ENCODE results near the gene GRAMD4.

The GRAMD4 gene

DNA sequence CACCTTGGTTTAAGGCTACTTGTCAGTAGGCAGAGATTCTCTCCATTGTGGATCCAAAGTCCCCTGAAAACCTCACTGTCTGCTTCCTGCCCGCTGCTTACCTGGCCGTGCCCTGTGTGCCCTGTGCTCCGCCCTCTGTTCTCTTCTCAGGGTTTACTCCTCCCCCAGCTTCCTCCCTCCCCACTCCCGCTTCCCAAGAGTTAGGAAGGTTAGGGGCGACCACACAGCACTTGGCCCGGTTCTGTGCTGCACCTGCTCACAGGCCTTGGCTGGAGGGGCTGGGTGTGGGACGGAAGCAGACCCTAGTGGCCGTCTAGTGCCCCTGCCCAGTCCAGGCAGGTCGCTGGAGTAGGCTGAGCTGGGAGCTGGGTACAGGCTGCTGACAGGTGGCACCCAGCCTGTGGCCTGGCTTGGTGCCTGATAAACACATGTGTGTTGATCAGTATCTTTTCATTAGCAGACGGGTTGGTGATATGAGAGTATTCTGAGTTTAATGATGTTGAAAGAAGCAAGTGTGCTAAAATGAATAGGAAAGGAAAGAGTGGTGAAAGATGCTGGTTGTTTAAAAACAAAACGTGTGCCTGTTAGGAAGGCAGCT, 40.5 kb downstream of the GRAMD4 start:
- peak overlapping the region in 17 of 21 experiments; percentile 4 to 78 (median 66) for H3K27ac ChIP-seq
- H3K4me3 ChIP-seq, result no peak overlapping the region

DNA sequence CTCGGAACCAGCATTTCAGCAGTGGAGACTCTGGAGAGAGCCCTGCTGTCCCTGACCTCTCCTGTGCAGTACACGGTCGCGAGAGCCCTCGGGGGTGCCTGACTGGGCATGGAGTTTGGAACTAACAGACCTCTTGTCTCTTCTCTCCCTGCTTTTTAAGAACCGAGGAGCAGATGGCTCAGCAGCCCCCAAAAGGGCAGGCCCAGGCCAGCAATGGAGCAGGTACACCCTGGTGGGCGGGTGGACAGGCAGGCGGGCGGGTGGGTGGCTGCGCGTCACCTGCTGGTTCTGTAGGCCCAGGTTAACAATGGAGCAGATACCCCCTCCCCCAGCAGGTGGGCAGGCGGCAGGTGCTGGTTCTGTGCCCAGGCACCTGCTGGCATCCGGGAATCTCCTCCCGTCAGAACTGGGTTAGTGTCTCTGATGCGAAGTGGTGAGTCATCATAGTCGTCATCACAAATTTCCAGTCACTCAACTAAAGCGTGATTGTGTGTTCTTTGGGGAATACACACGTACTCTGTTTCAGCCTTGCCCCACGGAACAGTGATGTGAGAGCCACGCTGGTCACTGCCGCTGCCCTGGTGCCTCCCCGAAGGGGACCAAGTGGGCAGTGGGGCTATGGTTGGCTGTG, 41.1 kb downstream of the GRAMD4 start:
- Histone ChIP-seq H3K4me3 (no peak overlapping the region), H3K27ac (peak overlapping the region in 17 of 21 experiments; percentile 4 to 78 (median 66))

DNA sequence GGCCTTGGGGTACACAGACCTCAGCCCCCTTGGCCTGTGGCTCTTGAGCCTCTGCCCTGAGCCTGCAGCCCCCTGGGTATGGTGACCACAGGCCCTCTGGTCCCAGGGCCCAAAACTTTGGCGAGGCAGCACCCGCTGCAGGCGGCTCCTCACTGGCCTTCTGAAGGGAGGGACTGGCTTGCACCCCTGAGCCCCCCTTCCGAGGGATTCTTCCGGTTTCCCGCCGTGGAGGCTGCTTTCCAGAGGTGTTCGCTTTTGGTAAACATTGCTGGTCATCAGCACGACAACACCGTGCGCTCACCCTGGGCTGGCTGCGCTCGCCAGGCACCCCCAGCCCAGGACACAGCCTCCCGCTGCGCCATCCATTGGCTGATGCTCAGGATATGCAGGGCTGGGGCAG, 42.0 kb downstream of the GRAMD4 start:
- H3K27ac ChIP-seq, result peak overlapping the region in 10 of 21 experiments; percentile 11 to 77 (median 66)
- H3K4me3 ChIP-seq, result no peak overlapping the region

DNA sequence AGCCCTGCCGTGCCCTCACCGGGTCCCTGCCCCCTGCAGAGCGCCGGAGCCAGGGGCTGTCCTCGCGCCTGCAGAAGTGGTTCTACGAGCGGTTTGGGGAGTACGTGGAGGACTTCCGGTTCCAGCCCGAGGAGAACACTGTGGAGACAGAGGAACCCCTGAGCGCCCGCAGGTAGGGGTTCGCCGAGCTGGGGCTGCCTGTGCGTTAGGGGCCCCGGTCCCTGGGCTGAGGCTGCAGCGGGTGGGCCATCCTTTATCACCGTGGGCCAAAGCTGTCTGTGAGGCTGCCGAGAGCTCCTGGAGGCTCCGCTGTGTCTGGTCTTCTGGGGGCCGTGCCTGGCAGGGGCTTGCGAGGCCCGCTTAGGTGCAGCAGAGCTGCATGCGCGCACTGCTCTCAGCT, 42.8 kb downstream of the GRAMD4 start:
- H3K27ac ChIP-seq, result no peak overlapping the region
- no peak overlapping the region for H3K4me3 ChIP-seq

DNA sequence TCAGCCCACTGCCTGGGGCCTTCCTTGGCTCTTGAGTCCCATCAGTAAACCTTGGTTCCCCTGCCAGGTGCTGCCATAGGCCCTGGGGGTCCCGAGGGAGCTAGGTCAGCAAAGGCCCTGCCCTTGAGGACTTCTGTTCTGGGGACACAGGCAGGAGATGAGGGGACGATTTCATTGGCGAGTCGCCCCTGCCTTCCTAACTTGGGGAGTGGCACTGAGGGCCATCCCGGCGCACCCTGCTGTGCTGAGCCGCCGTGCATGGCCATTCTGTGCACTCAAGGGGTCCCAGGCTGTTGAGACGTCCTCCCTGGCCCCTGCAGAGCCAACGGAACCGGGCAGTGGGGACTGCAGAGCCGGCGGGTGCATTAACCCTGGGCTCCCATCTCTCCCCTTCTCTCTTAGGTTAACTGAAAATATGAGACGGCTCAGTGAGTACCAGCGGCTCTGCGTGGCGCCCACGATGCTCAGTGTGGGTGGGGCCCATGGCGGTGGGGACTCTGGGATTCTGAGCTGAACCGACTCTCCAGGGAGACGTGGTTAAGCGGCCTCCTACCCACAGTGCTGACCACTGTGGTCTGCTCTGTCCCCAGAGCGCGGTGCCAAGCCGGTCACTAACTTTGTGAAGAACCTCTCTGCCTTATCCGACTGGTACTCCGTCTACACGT, 43.4 kb downstream of the GRAMD4 start:
- Histone ChIP-seq H3K4me3 (no peak overlapping the region), H3K27ac (no peak overlapping the region)

DNA sequence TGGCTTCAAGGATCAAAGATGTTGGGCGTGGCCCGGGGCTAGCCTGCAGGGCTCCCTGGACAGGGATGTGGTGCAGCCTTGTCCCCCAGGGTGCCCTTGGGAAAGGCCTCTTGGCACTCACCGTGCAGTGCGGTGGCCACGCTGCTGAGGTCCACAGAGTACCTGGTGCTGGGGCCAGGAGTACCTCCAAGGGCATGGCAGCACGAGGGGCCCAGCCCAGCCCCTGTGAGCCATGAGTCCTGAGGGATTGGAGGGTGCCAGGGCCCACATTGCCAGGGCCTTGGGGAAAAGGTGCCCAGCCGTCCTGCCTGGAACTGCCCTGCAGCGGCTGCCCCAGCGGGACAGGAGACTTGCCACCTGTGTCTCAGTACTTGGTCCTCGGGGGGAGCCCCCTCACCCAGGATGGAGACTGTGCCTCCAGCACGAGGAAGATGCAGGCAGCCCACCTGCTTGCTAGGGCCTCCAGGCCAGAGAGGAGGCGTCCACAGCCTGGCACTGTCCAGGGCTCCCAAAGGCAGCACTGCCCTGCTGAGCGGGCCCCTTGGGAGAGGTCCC, 44.2 kb downstream of the GRAMD4 start:
- H3K27ac ChIP-seq, result no peak overlapping the region
- no peak overlapping the region for H3K4me3 ChIP-seq

DNA sequence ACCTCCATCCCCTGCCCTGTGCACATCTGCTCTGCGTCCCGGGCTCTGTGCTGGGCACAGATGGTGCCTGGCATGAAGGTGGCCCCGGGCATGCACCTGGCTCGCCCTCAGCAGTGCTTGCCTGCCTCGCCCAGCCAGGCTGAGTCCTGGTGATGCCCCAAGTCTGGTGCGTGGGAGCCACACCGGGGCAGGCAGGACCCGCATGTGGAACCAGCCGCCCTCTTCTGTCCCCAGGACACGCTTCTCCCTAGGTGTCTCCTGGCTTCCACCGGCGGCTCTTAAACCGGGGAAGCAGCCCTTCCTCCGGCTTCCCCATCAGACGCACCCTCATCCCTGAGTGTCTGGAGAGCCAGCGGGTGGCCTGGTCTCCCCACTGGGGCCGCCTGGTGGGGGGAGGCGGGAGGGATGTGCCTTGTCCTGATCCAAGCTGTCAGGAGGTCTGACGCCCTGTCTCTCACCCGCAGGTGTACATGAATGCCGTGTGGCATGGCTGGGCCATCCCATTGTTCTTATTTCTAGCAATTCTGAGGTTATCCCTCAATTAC, 45.0 kb downstream of the GRAMD4 start:
- Histone ChIP-seq H3K27ac (no peak overlapping the region), H3K4me3 (no peak overlapping the region)

DNA sequence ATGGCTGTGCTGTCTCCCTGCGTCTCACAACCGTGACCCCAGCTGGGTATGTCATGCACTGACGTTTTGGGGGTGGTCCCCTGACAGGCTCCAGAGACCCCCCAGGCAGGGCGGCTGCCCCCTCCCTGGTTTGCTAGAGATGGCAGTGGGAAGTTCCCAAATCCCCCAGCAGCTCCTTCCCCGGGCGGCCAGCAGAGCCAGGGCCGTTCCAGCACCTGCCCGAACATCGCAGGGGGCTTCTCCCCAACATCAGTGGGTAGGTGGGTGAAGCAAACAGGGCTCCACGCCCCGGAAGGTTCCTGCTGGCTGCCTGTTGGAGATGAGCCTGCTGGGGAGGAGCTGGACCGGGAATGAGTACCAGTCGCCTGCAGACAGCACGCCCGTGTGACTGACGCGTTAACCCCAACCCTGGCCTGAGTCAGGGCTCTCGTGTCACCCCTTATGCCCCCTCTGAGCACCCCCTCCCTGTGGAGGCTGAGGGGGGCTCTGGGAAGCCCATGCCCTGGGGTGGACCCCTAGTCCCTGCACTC, 45.6 kb downstream of the GRAMD4 start:
- H3K4me3 ChIP-seq, result no peak overlapping the region
- no peak overlapping the region for H3K27ac ChIP-seq

DNA sequence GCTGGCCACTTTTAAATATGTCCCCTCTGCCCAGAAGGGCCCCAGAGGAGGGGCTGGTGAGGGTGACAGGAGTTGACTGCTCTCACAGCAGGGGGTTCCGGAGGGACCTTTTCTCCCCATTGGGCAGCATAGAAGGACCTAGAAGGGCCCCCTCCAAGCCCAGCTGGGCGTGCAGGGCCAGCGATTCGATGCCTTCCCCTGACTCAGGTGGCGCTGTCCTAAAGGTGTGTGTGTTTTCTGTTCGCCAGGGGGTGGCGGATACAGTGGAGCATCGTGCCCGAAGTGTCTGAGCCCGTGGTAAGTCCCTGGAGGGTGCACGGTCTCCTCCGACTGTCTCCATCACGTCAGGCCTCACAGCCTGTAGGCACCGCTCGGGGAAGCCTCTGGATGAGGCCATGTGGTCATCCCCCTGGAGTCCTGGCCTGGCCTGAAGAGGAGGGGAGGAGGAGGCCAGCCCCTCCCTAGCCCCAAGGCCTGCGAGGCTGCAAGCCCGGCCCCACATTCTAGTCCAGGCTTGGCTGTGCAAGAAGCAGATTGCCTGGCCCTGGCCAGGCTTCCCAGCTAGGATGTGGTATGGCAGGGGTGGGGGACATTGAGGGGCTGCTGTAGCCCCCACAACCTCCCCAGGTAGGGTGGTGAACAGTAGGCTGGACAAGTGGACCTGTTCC, 46.5 kb downstream of the GRAMD4 start:
- no peak overlapping the region for H3K4me3 ChIP-seq
- no peak overlapping the region for H3K27ac ChIP-seq

DNA sequence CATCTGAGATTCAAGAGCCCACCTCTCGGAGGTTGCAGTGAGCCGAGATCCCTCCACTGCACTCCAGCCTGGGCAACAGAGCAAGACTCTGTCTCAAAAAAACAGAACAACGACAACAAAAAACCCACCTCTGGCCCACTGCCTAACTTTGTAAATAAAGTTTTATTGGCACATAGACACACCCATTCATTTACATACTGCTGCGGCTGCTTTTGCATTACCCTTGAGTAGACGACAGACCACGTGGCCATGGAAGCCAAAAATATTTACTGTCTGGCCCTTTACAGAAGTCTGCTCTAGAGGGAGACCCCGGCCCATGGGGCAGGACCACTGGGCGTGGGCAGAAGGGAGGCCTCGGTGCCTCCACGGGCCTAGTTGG, 47.0 kb downstream of the GRAMD4 start:
- Histone ChIP-seq H3K4me3 (no peak overlapping the region), H3K27ac (no peak overlapping the region)

DNA sequence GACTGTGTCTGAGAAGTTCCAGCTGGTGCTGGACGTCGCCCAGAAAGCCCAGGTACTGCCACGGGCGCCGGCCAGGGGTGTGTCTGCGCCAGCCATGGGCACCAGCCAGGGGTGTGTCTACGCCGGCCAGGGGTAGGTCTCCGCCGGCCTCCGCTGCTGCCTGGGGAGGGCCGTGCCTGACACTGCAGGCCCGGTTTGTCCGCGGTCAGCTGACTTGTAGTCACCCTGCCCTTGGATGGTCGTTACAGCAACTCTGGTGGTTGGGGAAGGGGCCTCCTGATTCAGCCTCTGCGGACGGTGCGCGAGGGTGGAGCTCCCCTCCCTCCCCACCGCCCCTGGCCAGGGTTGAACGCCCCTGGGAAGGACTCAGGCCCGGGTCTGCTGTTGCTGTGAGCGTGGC, 47.9 kb downstream of the GRAMD4 start:
- no peak overlapping the region for H3K27ac ChIP-seq
- H3K4me3 ChIP-seq, result no peak overlapping the region

DNA sequence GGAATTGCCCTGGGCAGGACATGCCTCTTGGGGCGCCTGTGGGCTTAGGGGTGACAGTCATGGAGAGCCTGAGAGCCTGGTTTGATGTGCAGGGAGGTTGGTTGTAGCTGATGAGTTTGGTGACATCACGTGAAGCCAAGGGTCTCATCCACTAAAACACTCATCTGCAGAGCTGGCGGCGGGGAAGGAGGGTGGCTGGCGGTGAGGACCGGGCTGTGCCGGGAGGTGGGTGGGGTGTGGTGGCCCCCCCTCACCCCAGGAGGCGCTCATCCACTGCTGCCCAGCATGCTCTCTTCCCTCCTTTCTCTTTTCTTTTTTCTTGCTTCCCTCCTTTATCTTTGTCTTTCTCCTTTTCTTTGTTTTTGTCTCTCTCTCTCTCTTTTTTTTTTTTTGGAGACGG, 49.0 kb downstream of the GRAMD4 start:
- no peak overlapping the region for H3K27ac ChIP-seq
- no peak overlapping the region for H3K4me3 ChIP-seq

DNA sequence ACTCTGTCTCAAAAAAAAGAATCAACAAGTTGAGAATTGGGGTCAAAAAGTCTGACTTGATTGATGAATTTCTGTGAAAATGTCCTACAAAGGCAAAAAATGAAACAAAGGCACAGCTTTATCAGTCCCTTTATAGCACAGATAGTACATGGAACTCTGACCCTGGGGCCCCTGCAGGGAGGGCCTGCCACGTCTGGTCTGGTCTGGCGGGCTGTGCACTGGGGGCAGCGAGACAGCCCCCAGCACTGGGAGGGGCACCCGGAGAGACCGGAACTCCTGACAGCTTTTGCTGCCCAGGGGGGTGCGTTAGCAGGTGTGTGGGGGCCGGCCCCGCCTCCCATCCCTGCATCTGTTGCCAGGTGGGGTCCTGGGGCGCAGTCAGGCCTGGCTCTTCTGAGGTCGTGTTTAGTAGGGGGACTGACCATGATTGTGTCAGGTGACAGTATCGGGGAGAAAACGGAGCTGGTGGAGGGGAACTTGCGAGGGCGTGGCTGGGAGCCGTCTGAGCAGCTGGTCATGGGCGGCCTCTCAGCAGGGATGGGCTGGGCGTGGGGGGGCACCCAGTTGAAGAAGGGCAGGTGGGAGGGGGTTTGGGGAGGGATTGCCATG, 51.7 kb downstream of the GRAMD4 start:
- Histone ChIP-seq H3K4me3 (no peak overlapping the region), H3K27ac (peak overlapping the region in 3 of 21 experiments; percentile 9 to 52 (median 49))

DNA sequence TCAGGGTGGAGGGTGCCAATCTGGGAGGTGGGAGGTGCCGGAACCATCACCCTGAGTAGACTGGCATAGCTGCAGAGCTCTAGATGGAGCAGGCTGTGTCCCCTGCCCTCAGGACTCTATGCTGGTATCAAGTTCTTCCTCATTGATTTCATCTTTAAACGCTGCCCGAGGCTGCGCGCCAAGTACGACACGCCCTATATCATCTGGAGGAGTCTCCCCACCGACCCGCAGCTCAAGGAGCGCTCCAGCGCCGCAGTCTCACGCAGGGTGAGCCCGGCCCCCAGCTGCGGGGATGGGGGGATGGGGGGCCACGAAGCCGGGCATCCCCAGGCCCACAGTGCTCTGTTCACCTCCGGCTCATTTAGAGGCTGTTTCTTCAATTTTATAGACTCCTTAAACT, 52.5 kb downstream of the GRAMD4 start:
- peak overlapping the region in 6 of 21 experiments; percentile 14 to 72 (median 46) for H3K27ac ChIP-seq
- no peak overlapping the region for H3K4me3 ChIP-seq

DNA sequence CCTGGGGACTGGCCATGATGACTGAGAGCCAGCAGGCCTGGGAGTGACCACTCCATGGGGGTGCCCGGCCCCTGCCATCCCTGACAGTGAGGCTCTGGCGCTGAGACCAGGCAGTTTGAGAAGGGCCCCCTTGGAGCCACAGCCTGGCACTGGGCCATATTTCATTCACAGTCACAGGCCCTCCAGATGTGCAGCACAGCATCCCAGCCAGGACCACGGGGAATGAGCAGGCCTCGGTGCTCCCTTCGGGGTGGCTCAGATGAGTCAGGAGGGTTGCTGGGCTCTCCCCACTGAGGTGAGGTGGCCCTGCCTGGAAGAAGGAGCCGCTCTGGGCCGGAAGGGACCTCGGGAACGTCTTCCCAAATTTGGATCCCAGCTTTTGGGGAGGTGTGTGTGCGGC, 53.0 kb downstream of the GRAMD4 start:
- no peak overlapping the region for H3K4me3 ChIP-seq
- H3K27ac ChIP-seq, result peak overlapping the region in 8 of 21 experiments; percentile 14 to 79 (median 50)

DNA sequence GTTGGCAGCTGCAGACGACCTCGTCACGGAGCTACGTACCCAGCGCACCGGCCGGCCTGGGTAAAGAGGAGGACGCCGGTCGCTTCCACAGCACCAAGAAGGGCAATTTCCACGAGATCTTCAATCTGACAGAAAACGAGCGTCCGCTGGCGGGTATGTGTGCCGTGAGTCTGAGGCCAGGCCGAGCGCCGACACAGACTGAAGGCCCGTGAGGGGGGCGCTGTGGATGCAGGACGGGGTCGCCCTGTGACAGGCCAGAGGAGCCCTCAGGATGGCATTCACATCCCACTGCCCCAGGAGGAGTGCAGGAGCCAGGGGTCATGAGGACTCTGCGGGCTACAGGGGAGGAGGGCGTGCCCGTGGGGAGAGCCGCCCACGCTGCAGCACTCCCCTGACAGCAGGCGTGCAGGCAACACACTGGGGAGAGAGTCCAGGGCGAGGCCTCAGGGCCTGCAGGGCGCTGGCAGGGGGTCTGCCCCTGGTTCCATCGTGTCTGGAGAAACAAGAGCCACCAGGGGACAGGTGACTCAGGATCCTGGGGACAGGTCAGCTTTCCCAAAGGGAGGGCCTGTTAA, 53.6 kb downstream of the GRAMD4 start:
- peak overlapping the region in 4 of 7 experiments; percentile 1 to 27 (median 16) for H3K4me3 ChIP-seq
- H3K27ac ChIP-seq, result peak overlapping the region in 19 of 21 experiments; percentile 4 to 79 (median 64)

DNA sequence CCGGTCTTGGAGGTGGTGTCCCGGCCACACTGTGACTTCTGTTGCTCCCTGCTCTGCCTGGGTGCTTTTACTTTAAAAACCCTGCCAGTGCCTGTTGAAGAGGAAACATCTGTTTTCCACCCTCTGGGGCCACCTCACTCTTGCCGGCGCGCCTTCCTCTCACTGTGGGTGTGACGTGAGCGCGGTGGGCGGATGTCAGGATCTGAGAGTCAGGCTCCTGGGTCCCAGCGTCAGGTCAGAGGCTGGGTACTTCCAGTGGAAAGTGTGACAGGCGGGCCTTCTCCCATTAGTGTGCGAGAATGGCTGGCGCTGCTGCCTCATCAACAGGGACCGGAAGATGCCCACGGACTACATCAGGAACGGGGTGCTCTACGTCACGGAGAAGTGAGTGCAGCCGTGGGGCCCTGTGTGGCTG, 54.2 kb downstream of the GRAMD4 start:
- H3K4me3 ChIP-seq, result peak overlapping the region in 4 of 7 experiments; percentile 1 to 27 (median 16)
- peak overlapping the region in 19 of 21 experiments; percentile 4 to 79 (median 64) for H3K27ac ChIP-seq

DNA sequence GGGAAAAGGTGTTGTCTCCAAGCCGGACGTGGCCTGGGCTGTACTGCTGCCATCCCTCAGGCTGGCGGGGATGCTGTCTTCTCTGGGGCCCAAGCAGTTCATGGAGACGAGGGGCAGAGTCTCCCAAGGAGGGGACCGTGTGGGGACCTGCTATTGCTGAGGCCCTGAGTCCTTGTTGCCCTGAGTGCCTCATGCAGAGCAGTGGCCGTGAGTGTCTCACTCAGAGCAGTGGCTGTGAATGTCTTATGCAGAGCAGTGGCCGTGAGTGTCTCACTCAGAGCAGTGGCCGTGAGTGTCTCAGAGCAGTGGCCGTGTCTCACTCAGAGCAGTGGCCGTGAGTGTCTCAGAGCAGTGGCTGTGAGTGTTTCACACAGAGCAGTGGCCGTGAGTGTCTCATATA, 54.7 kb downstream of the GRAMD4 start:
- peak overlapping the region in 17 of 21 experiments; percentile 14 to 79 (median 64) for H3K27ac ChIP-seq
- H3K4me3 ChIP-seq, result peak overlapping the region in 3 of 7 experiments; percentile 11 to 27 (median 20)

DNA sequence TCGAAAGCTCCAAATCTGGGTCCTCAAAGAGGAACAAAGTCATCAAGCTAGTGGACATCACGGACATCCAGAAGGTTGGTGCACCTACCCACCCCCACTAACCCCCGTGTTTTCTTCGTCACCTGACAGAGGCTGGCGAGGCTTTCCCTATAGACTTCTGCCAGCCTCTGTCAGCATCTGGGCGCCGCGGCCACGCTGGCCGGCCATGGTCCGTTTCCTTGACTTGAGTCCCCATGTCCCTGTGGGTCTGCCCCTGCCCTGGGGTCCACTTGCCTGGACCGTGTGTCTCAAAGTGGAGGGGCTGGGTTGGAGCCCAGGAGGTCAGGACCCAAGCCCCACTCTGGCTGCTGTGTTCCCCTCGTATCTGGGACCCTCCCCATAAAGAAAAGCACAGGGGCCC, 55.3 kb downstream of the GRAMD4 start:
- no peak overlapping the region for H3K4me3 ChIP-seq
- H3K27ac ChIP-seq, result peak overlapping the region in 3 of 21 experiments; percentile 19 to 75 (median 64)
